ENCODE results near the gene PSMD13. TPM values are rescaled to one million over a fixed set of nuclear protein-coding genes. Genes with fewer than 3 reads are reported as not detected.

Gene PSMD13
- total RNA-seq, 4 donors from 2014 or later, result 57.8 to 118 (median 93.8) TPM

- TF ChIP-seq, protein P1, sequence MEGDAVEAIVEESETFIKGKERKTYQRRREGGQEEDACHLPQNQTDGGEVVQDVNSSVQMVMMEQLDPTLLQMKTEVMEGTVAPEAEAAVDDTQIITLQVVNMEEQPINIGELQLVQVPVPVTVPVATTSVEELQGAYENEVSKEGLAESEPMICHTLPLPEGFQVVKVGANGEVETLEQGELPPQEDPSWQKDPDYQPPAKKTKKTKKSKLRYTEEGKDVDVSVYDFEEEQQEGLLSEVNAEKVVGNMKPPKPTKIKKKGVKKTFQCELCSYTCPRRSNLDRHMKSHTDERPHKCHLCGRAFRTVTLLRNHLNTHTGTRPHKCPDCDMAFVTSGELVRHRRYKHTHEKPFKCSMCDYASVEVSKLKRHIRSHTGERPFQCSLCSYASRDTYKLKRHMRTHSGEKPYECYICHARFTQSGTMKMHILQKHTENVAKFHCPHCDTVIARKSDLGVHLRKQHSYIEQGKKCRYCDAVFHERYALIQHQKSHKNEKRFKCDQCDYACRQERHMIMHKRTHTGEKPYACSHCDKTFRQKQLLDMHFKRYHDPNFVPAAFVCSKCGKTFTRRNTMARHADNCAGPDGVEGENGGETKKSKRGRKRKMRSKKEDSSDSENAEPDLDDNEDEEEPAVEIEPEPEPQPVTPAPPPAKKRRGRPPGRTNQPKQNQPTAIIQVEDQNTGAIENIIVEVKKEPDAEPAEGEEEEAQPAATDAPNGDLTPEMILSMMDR (IDR thresholded peaks at IDR 0.05; ENCODE audit: low read depth), result no peak
Observed at GRCh38 chr11:208181-208916, 28.4 kb upstream of the PSMD13 start.

DNA sequence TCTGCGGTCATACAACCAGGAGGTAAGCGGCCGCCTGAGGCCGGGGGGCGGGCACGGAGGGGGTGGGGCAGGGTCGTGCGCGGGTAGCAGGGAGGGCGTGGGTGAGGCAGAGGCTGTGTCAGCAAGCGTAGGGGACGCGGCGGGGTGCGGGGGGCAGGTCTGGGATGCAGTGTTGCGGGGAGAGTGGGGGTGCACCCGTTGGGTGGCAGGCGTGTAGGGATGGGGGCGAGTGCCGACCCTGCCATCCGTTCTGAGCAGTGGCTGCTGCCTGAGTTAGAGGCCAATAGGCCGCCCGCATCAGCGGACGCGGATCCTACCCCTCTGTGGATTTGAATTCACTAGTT lies 27.9 kb upstream of the PSMD13 start:
- TF ChIP-seq, protein P1 (IDR thresholded peaks at IDR 0.05; ENCODE audit: low read depth), result no peak

DNA sequence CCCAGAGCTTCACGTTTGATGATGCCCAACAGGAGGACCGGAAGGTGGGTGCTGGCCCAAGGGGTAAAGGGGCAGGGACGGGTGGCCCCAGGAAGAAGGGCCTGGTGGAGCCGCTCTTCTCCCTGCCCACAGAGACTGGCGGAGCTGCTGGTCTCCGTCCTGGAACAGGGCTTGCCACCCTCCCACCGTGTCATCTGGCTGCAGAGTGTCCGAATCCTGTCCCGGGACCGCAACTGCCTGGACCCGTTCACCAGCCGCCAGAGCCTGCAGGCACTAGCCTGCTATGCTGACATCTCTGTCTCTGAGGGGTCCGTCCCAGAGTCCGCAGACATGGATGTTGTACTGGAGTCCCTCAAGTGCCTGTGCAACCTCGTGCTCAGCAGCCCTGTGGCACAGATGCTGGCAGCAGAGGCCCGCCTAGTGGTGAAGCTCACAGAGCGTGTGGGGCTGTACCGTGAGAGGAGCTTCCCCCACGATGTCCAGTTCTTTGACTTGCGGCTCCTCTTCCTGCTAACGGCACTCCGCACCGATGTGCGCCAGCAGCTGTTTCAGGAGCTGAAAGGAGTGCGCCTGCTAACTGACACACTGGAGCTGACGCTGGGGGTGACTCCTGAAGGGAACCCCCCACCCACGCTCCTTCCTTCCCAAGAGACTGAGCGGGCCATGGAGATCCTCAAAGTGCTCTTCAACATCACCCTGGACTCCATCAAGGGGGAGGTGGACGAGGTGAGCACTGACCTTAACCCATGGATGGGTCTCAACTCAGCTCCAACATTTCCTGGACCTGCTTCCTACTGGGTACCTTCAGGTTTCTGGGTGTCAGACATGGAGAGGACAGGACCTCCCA lies 27.3 kb upstream of the PSMD13 start:
- TF ChIP-seq, protein P1 (IDR thresholded peaks at IDR 0.05; ENCODE audit: low read depth), result no peak

GRCh38 chr11:210122-210802 lies 26.5 kb upstream of the PSMD13 start:
- TF ChIP-seq, protein P1 (IDR thresholded peaks at IDR 0.05; ENCODE audit: low read depth), result no peak

GRCh38 chr11:210803-211180 lies 26.0 kb upstream of the PSMD13 start:
- TF ChIP-seq, protein P1 (IDR thresholded peaks at IDR 0.05; ENCODE audit: low read depth), result no peak

GRCh38 chr11:211295-211694 lies 25.5 kb upstream of the PSMD13 start:
- TF ChIP-seq, protein P1 (IDR thresholded peaks at IDR 0.05; ENCODE audit: low read depth), result no peak

GRCh38 chr11:211741-212140 lies 25.0 kb upstream of the PSMD13 start:
- TF ChIP-seq, protein P1 (IDR thresholded peaks at IDR 0.05; ENCODE audit: low read depth), result no peak
